Neural progenitor cell (in vitro differentiated cells): ENCODE results near the gene TIAL1.

Source experiments
- EZH2 ChIP-seq: fragments of 200-600 bp; sonication (generic); IDR thresholded peaks from 2 replicates; pipeline ENCODE4 v1.6.1; 2017; ENCODE audit warnings: antibody characterized with exemption, mild to moderate bottlenecking, moderate library complexity
- EZH2phosphoT487 ChIP-seq: fragments of 200-600 bp; sonication (generic); IDR thresholded peaks from 2 replicates; pipeline ENCODE4 v1.6.1; 2017; ENCODE audit warnings: antibody characterized with exemption
- TF ChIP-seq, protein P1 (sequence below): fragments of 200-600 bp; sonication (generic); IDR thresholded peaks from 2 replicates; pipeline ENCODE4 v1.5.1; 2017; ENCODE audit warnings: antibody characterized with exemption, mild to moderate bottlenecking

DNA sequence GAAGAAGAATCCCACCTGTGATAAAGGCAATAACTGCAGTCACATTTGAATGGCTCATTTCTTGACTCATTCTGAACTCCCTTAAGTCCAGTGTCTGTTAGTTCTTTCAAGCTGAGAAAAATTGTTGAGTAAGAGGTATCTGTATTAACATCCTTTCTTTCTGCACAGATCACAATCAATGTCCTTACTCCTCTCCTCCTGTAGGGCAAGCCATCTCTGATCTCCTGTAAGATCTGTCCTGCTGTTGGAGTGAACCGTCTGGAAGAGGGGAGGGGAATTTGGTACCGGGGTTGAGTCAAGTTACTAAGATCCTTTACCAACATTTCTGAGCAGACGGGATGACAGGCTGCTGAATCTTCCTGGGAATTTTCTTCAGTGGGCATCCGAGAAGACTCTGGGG, 34.7 kb downstream of the TIAL1 start:
- TF ChIP-seq, protein P1, sequence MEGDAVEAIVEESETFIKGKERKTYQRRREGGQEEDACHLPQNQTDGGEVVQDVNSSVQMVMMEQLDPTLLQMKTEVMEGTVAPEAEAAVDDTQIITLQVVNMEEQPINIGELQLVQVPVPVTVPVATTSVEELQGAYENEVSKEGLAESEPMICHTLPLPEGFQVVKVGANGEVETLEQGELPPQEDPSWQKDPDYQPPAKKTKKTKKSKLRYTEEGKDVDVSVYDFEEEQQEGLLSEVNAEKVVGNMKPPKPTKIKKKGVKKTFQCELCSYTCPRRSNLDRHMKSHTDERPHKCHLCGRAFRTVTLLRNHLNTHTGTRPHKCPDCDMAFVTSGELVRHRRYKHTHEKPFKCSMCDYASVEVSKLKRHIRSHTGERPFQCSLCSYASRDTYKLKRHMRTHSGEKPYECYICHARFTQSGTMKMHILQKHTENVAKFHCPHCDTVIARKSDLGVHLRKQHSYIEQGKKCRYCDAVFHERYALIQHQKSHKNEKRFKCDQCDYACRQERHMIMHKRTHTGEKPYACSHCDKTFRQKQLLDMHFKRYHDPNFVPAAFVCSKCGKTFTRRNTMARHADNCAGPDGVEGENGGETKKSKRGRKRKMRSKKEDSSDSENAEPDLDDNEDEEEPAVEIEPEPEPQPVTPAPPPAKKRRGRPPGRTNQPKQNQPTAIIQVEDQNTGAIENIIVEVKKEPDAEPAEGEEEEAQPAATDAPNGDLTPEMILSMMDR: no peak
- TF ChIP-seq EZH2: no peak
- TF ChIP-seq EZH2phosphoT487: no peak
